ENCODE results near the gene NPHS2.

NPHS2 gene

DNA sequence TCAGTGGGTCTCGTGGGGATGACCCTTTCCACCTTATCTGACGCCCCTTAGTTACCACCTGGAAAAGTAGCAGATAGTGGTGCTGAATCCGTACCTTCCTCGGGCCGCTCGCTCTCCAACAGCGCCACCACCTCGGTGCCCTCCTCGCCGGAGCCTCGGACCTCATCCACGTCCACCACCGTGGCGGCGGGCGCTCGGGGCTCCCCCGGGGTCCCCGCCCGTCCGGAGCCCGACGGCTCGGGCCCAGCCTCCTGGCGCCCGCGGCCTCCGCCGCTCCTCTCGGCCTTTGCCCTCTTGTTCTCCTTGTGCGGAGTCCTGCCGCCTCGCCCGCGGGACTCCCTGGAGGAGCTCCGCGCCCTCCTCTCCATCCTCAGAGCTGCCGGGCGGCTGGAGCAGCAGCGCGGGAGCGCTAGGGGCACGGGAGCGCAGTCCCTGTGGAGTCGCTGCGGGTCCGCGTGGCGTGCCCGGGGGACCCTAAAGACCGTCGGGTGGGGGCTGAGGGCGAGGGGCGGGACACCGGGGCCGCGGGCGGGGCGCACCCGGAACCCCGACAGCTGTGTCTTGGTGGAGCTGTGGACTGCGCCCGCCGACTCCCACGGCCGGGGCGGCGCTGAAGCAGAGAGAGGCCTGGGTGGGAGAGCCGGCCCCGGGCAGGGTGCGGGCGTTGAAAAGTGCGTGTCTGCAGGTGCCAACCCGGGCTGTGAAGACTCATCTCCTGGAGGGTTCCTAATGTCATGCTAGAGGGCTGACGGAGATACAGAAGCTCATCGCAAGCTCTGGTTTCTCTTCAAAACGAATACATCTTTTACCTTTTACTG is at the start of gene NPHS2:
Gene NPHS2, minus strand, starts transcription at position 452 of the 818 bp plus-strand sequence. Its CDS starts 84 bp downstream, at position 368.
- H3K27ac ChIP-seq (ENCODE audit: low read depth, low read length): no peak within 1 kb of the TSS
- H3K4me1 ChIP-seq (ENCODE audit: insufficient read depth, low read length): no peaks in the 10 kb centered on the region
- H3K36me3 ChIP-seq (ENCODE audit: insufficient read depth, low read length): no peaks in the 10 kb centered on the region
- peaks cover 0 to 21% of the 10 kb centered on the region in 2 donors for H3K27me3 ChIP-seq (ENCODE audit: control insufficient read depth in 1 of 2, insufficient read depth in 2 of 2, low read length in 2 of 2)
- H3K4me3 ChIP-seq (ENCODE audit: low read depth in 1 of 2, low read length in 2 of 2): no peak within 1 kb of the TSS
- no peaks in the 10 kb centered on the region for H3K9me3 ChIP-seq (ENCODE audit: low read length)
- H3K9ac ChIP-seq (ENCODE audit: low read length): no peak within 1 kb of the TSS

DNA sequence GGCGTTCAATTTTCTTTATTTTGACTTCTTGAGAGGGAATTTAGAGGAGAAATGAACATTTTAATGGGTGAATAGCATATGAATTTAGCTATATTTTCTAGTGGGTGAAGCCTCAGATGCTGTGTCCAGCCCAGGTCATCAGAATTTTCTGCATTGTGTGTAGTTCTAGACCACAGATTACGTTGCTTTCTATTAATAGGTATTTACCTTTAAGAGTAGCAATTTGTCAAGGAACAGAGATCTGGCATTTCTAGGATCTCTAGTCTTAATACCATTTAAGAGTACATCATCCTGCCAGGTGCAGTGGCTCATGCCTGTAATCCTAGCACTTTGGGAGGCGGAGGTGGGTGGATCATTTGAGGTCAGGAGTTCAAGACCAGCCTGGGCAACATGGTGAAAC is 36.6 kb upstream of the NPHS2 start:
- H3K4me3 ChIP-seq (ENCODE audit: low read depth in 1 of 2, low read length in 2 of 2): no peak overlapping the region
- no peaks in the 10 kb centered on the region for H3K4me1 ChIP-seq (ENCODE audit: insufficient read depth, low read length)
- H3K9ac ChIP-seq (ENCODE audit: low read length): no peak overlapping the region
- no peaks in the 10 kb centered on the region for H3K36me3 ChIP-seq (ENCODE audit: insufficient read depth, low read length)
- H3K27me3 ChIP-seq (ENCODE audit: control insufficient read depth in 1 of 2, insufficient read depth in 2 of 2, low read length in 2 of 2): no peaks in the 10 kb centered on the region
- H3K9me3 ChIP-seq (ENCODE audit: low read length): no peaks in the 10 kb centered on the region
- H3K27ac ChIP-seq (ENCODE audit: low read depth, low read length): no peak overlapping the region

DNA sequence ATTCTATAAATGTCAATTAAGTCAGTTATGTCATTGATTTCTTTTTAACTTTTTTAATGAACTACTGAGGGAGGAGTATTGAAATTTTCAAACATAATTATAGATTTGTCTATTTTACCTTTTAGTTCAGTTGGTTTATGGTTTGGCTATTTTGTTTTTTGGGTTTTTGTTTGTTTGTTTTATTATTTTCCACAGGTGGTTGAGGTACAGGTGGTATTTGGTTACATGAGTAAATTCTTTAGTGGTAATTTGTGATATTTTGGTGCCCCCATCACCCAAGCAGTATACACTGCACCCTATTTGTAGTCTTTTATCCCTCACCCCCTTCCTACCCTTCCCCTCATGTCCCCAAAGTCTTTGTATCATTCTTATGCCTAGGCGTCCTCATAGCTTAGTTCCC is 25.3 kb upstream of the NPHS2 start:
- Histone ChIP-seq H3K4me1 (ENCODE audit: insufficient read depth, low read length) (no peaks in the 10 kb centered on the region), H3K9me3 (ENCODE audit: low read length) (no peaks in the 10 kb centered on the region), H3K9ac (ENCODE audit: low read length) (no peak overlapping the region), H3K4me3 (ENCODE audit: low read depth in 1 of 2, low read length in 2 of 2) (no peak overlapping the region), H3K27ac (ENCODE audit: low read depth, low read length) (no peak overlapping the region), H3K36me3 (ENCODE audit: insufficient read depth, low read length) (no peaks in the 10 kb centered on the region), H3K27me3 (ENCODE audit: control insufficient read depth in 1 of 2, insufficient read depth in 2 of 2, low read length in 2 of 2) (no peaks in the 10 kb centered on the region)

- Histone ChIP-seq H3K4me1 (ENCODE audit: insufficient read depth, low read length) (no peaks in the 10 kb centered on the region), H3K9ac (ENCODE audit: low read length) (no peak overlapping the region), H3K9me3 (ENCODE audit: low read length) (no peaks in the 10 kb centered on the region), H3K36me3 (ENCODE audit: insufficient read depth, low read length) (no peaks in the 10 kb centered on the region), H3K27ac (ENCODE audit: low read depth, low read length) (no peak overlapping the region), H3K27me3 (ENCODE audit: control insufficient read depth in 1 of 2, insufficient read depth in 2 of 2, low read length in 2 of 2) (no peaks in the 10 kb centered on the region), H3K4me3 (ENCODE audit: low read depth in 1 of 2, low read length in 2 of 2) (no peak overlapping the region)
Measured at GRCh38 chr1:179599623-179600249, 24.0 kb upstream of the NPHS2 start.

DNA sequence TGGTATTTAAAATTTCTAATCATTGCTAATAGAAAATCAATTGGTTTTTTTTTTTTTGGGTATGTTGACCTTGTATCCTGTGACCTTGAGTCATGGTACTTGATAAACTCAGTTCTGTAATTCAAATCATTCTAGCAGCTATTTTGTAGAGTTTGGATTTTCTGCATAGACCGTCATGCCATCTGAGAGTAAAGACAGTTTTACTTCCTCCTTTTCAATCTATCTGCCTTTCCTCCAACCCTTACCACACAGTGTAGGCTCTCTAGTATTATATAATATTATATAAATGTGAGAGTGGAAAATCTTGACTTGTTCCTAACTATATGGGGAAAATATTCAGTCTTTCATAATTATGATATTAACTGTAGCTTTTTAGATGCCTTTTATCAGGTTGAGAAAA is 22.9 kb upstream of the NPHS2 start:
- Histone ChIP-seq H3K4me1 (ENCODE audit: insufficient read depth, low read length) (no peaks in the 10 kb centered on the region), H3K9ac (ENCODE audit: low read length) (no peak overlapping the region), H3K4me3 (ENCODE audit: low read depth in 1 of 2, low read length in 2 of 2) (no peak overlapping the region), H3K9me3 (ENCODE audit: low read length) (no peaks in the 10 kb centered on the region), H3K27me3 (ENCODE audit: control insufficient read depth in 1 of 2, insufficient read depth in 2 of 2, low read length in 2 of 2) (no peaks in the 10 kb centered on the region), H3K36me3 (ENCODE audit: insufficient read depth, low read length) (no peaks in the 10 kb centered on the region), H3K27ac (ENCODE audit: low read depth, low read length) (no peak overlapping the region)

DNA sequence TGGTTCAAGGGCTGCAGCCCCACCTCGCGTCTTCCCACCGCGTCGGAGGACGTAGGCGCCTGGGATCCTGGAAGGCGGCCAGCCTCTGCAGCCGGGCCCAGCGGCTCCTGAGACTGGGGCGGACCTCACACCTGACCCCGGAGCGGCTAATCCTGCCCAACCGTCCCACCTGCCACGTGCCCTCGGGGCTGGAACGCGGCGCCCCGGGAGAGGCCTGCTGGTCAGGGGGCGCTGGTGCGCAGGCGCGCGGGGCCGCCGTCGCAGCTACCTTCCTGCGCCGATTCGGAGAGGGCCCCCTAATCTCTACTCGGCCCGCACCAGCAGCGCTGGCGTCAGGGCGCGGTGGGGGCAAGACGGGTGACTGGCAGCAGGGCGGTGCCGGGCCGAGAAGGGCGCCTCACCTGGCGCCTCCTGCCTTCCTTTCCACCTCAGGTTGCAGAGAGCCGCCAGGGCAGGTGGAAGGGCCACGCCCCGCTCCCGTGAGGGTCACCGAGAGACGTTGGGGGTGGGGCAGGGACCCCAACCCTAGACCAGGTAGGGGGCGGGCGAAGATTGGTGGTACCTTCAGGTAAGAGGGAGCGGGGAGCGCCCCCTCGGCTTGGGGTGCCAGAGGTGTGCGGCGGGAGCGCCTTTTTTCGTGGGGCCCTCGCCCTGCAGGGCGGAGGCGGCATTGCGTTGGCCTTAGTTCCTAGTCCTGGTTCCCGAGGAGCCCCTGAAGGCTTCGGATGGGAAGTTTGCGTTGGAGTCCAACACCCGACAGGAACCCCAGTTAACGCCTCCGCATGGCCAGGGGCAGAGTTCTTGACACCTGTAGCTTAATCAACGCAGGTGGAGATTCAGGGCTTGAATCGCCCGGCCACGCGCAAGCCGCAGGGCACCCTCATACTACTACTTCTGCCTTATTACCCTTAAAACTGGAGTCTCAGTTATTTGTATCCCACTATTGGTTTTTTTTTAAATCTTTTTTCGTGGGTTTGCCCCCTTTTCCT is 16.1 kb upstream of the NPHS2 start, which contains the start of gene TDRD5:
Gene TDRD5, plus strand, starts transcription at position 241 of the 989 bp plus-strand sequence. CDS start 784 bp downstream, outside the sequence.
- H3K9me3 ChIP-seq (ENCODE audit: low read length): no peaks in the 10 kb centered on the region
- H3K4me1 ChIP-seq (ENCODE audit: insufficient read depth, low read length): no peaks in the 10 kb centered on the region
- no peaks in the 10 kb centered on the region for H3K36me3 ChIP-seq (ENCODE audit: insufficient read depth, low read length)
- H3K27me3 ChIP-seq (ENCODE audit: control insufficient read depth in 1 of 2, insufficient read depth in 2 of 2, low read length in 2 of 2): peaks cover 9 to 17% of the 10 kb centered on the region in 2 donors
- H3K4me3 ChIP-seq (ENCODE audit: low read depth in 1 of 2, low read length in 2 of 2): no peak within 1 kb of the TSS
- H3K27ac ChIP-seq (ENCODE audit: low read depth, low read length): no peak within 1 kb of the TSS
- no peak within 1 kb of the TSS for H3K9ac ChIP-seq (ENCODE audit: low read length)

GRCh38 chr1:179591253-179591591 is 15.5 kb upstream of the NPHS2 start:
- Histone ChIP-seq H3K36me3 (ENCODE audit: insufficient read depth, low read length) (no peaks in the 10 kb centered on the region), H3K27me3 (ENCODE audit: control insufficient read depth in 1 of 2, insufficient read depth in 2 of 2, low read length in 2 of 2) (peaks cover 9 to 17% of the 10 kb centered on the region in 2 donors), H3K4me1 (ENCODE audit: insufficient read depth, low read length) (no peaks in the 10 kb centered on the region), H3K9ac (ENCODE audit: low read length) (no peak overlapping the region), H3K9me3 (ENCODE audit: low read length) (no peaks in the 10 kb centered on the region), H3K27ac (ENCODE audit: low read depth, low read length) (no peak overlapping the region), H3K4me3 (ENCODE audit: low read depth in 1 of 2, low read length in 2 of 2) (no peak overlapping the region)

- no peak overlapping the region for H3K4me3 ChIP-seq (ENCODE audit: low read depth in 1 of 2, low read length in 2 of 2)
- no peaks in the 10 kb centered on the region for H3K9me3 ChIP-seq (ENCODE audit: low read length)
- no peaks in the 10 kb centered on the region for H3K4me1 ChIP-seq (ENCODE audit: insufficient read depth, low read length)
- H3K27me3 ChIP-seq (ENCODE audit: control insufficient read depth in 1 of 2, insufficient read depth in 2 of 2, low read length in 2 of 2): peaks cover 9 to 17% of the 10 kb centered on the region in 2 donors
- H3K9ac ChIP-seq (ENCODE audit: low read length): no peak overlapping the region
- H3K36me3 ChIP-seq (ENCODE audit: insufficient read depth, low read length): no peaks in the 10 kb centered on the region
- H3K27ac ChIP-seq (ENCODE audit: low read depth, low read length): no peak overlapping the region
Measured at GRCh38 chr1:179590671-179591070, 14.9 kb upstream of the NPHS2 start.

- Histone ChIP-seq H3K4me3 (ENCODE audit: low read depth in 1 of 2, low read length in 2 of 2) (no peak overlapping the region), H3K27ac (ENCODE audit: low read depth, low read length) (no peak overlapping the region), H3K9ac (ENCODE audit: low read length) (no peak overlapping the region), H3K4me1 (ENCODE audit: insufficient read depth, low read length) (no peaks in the 10 kb centered on the region), H3K27me3 (ENCODE audit: control insufficient read depth in 1 of 2, insufficient read depth in 2 of 2, low read length in 2 of 2) (peaks cover 9 to 17% of the 10 kb centered on the region in 2 donors), H3K9me3 (ENCODE audit: low read length) (no peaks in the 10 kb centered on the region), H3K36me3 (ENCODE audit: insufficient read depth, low read length) (no peaks in the 10 kb centered on the region)
Measured at GRCh38 chr1:179589509-179589908, 13.8 kb upstream of the NPHS2 start.

DNA sequence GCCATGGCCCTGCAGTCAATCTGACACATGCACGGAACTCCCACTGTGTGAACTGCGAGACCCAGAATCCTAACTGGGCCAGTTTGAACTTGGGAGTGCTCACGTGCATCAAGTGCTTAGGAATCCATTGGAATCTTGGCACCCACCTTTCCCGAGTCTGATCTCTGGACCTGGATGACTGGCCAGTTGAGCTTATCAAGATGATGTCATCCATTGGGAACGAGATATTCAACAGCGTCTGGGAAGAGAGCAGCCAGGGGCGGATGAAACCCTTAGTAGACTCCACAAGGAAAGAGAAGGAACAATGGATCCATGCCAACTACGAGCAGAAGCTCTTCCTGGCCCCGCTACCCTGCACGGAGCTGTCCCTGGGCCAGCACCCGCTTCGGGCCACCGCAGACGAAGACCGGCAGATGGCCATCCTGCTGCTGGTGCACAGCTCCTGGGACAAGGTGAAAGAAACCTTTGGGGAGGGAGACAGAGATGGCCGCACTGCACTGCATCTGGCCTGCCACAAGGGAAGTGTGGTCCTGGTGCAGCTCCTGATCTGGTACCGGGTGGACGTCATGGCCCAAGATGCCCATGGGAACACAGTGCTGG is 12.8 kb upstream of the NPHS2 start:
- no peaks in the 10 kb centered on the region for H3K9me3 ChIP-seq (ENCODE audit: low read length)
- no peak overlapping the region for H3K27ac ChIP-seq (ENCODE audit: low read depth, low read length)
- no peak overlapping the region for H3K4me3 ChIP-seq (ENCODE audit: low read depth in 1 of 2, low read length in 2 of 2)
- no peaks in the 10 kb centered on the region for H3K36me3 ChIP-seq (ENCODE audit: insufficient read depth, low read length)
- H3K27me3 ChIP-seq (ENCODE audit: control insufficient read depth in 1 of 2, insufficient read depth in 2 of 2, low read length in 2 of 2): peaks cover 9 to 17% of the 10 kb centered on the region in 2 donors
- no peaks in the 10 kb centered on the region for H3K4me1 ChIP-seq (ENCODE audit: insufficient read depth, low read length)
- H3K9ac ChIP-seq (ENCODE audit: low read length): no peak overlapping the region

GRCh38 chr1:179587336-179587735 is 11.6 kb upstream of the NPHS2 start:
- no peak overlapping the region for H3K27ac ChIP-seq (ENCODE audit: low read depth, low read length)
- no peak overlapping the region for H3K9ac ChIP-seq (ENCODE audit: low read length)
- peaks cover 7 to 17% of the 10 kb centered on the region in 2 donors for H3K27me3 ChIP-seq (ENCODE audit: control insufficient read depth in 1 of 2, insufficient read depth in 2 of 2, low read length in 2 of 2)
- no peaks in the 10 kb centered on the region for H3K9me3 ChIP-seq (ENCODE audit: low read length)
- H3K4me1 ChIP-seq (ENCODE audit: insufficient read depth, low read length): no peaks in the 10 kb centered on the region
- H3K36me3 ChIP-seq (ENCODE audit: insufficient read depth, low read length): no peaks in the 10 kb centered on the region
- no peak overlapping the region for H3K4me3 ChIP-seq (ENCODE audit: low read depth in 1 of 2, low read length in 2 of 2)

All from muscle layer of colon (tissue), 2 donors.